HepG2 (cell line): Measurements from ENCODE around the gene MRPL34. TPM values are rescaled to one million over a fixed set of nuclear protein-coding genes. Genes with fewer than 3 reads are reported as not detected.

ENCODE experiments used
- KLF12 ChIP-seq: sonication (generic); formaldehyde crosslinking; IDR thresholded peaks from 2 replicates; pipeline ENCODE4 v1.4.0; 2020; ENCODE audit warnings: missing genetic modification reagents, borderline replicate concordance
- NPAS2 ChIP-seq: sonication (generic); formaldehyde crosslinking; IDR thresholded peaks from 2 replicates; pipeline ENCODE4 v1.8.0; 2022; ENCODE audit warnings: mild to moderate bottlenecking, missing genetic modification reagents, borderline replicate concordance
- PCBP1 ChIP-seq: fragments of 200-400 bp; formaldehyde crosslinking; IDR thresholded peaks from 2 replicates; pipeline ENCODE4 v1.6.1; 2017; ENCODE audit warnings: mild to moderate bottlenecking, low read depth, low read length, borderline replicate concordance
- PHF20 ChIP-seq: sonication (generic); formaldehyde crosslinking; IDR thresholded peaks from 2 replicates; pipeline ENCODE4 v1.5.0; 2020; ENCODE audit warnings: mild to moderate bottlenecking, missing genetic modification reagents
- RFX1 ChIP-seq: fragments of 450-650 bp; IDR thresholded peaks from 2 replicates; pipeline ENCODE4 v1.6.1; 2017
- SOX6 ChIP-seq, 2 experiments: fragments of 450-650 bp in 1 of 2; sonication (generic) in 1 of 2; formaldehyde crosslinking in 1 of 2; IDR thresholded peaks; 2 replicates each; pipeline versions ENCODE4 v1.4.0 to v1.6.1; 2017 to 2020; ENCODE audit warnings: antibody characterized with exemption in 1 of 2, mild to moderate bottlenecking in 1 of 2, missing genetic modification reagents in 1 of 2
- TARDBP ChIP-seq: sonication (generic); formaldehyde crosslinking; IDR thresholded peaks from 2 replicates; pipeline ENCODE4 v1.8.0; 2022; ENCODE audit warnings: mild to moderate bottlenecking, missing genetic modification reagents
- TFDP2 ChIP-seq: sonication (generic); formaldehyde crosslinking; IDR thresholded peaks from 2 replicates; pipeline ENCODE4 v1.4.0; 2020; ENCODE audit warnings: missing genetic modification reagents
- TIGD3 ChIP-seq: sonication (generic); formaldehyde crosslinking; IDR thresholded peaks from 2 replicates; pipeline ENCODE4 v1.5.1; 2020; ENCODE audit warnings: mild to moderate bottlenecking, missing genetic modification reagents, borderline replicate concordance
- ZBTB10 ChIP-seq: sonication (generic); formaldehyde crosslinking; IDR thresholded peaks from 2 replicates; pipeline ENCODE4 v1.4.0; 2020; ENCODE audit warnings: missing genetic modification reagents, borderline replicate concordance
- ZC3H4 ChIP-seq: sonication (generic); formaldehyde crosslinking; IDR thresholded peaks from 2 replicates; pipeline ENCODE4 v1.4.0; 2020; ENCODE audit warnings: missing genetic modification reagents, borderline replicate concordance
- ZSCAN9 ChIP-seq: IDR thresholded peaks from 2 replicates; pipeline ENCODE4 v1.6.1; 2016; ENCODE audit warnings: borderline replicate concordance
- polyA plus RNA-seq, 8 experiments: library from polyadenylated mRNA; depleted of rRNA in 3 of 8; stranded (reverse) in 7 of 8; unstranded in 1 of 8; fragments of >200 nt; fragmentation: Illumina TruSeq in 4 of 8; extraction: Trizol in 4 of 8; gene quantifications; 2 replicates each; pipeline versions ENCODE4 v1.2.1 to v1.2.3, GENCODE V29; 2011 to 2016; ENCODE audit warnings: low read depth in 4 of 8, missing spikeins in 1 of 8, mixed read lengths in 1 of 8; ENCODE audit not compliant: insufficient read depth in 1 of 8
- total RNA-seq, 5 experiments: library from RNA; depleted of rRNA; stranded (reverse); fragments of >200 nt; fragmentation: Illumina TruSeq; extraction: Trizol; gene quantifications; 2 replicates each; pipeline ENCODE4 v1.2.3, GENCODE V29; 2016; ENCODE audit warnings: low read depth in 1 of 5
- TF ChIP-seq, protein P1 (sequence below), 2 experiments: IDR thresholded peaks; 2 replicates each; pipeline ENCODE4 v1.6.1; 2011 to 2012; ENCODE audit warnings: low read length in 2 of 2, borderline replicate concordance in 1 of 2, low read depth in 1 of 2, mild to moderate bottlenecking in 1 of 2, moderate library complexity in 1 of 2
- TF ChIP-seq, protein P2 (sequence below): sonication (generic); formaldehyde crosslinking; IDR thresholded peaks from 2 replicates; pipeline ENCODE4 v1.5.0; 2020; ENCODE audit warnings: mild to moderate bottlenecking, missing genetic modification reagents
- TF ChIP-seq, protein P3 (sequence below): sonication (generic); formaldehyde crosslinking; IDR thresholded peaks from 2 replicates; pipeline ENCODE4 v1.4.0; 2020; ENCODE audit warnings: mild to moderate bottlenecking, missing genetic modification reagents

Gene MRPL34
- total and polyA plus RNA-seq, 2 of the 13 experiments (the other 11 are each of a cell fraction or from before 2014, with no cell fraction given): 74.0 to 77.3 TPM

GRCh38 chr19:17336872-17337674, 31.4 kb downstream of the MRPL34 start, which contains the start of gene GTPBP3 (continued):
- TF ChIP-seq, protein P1, sequence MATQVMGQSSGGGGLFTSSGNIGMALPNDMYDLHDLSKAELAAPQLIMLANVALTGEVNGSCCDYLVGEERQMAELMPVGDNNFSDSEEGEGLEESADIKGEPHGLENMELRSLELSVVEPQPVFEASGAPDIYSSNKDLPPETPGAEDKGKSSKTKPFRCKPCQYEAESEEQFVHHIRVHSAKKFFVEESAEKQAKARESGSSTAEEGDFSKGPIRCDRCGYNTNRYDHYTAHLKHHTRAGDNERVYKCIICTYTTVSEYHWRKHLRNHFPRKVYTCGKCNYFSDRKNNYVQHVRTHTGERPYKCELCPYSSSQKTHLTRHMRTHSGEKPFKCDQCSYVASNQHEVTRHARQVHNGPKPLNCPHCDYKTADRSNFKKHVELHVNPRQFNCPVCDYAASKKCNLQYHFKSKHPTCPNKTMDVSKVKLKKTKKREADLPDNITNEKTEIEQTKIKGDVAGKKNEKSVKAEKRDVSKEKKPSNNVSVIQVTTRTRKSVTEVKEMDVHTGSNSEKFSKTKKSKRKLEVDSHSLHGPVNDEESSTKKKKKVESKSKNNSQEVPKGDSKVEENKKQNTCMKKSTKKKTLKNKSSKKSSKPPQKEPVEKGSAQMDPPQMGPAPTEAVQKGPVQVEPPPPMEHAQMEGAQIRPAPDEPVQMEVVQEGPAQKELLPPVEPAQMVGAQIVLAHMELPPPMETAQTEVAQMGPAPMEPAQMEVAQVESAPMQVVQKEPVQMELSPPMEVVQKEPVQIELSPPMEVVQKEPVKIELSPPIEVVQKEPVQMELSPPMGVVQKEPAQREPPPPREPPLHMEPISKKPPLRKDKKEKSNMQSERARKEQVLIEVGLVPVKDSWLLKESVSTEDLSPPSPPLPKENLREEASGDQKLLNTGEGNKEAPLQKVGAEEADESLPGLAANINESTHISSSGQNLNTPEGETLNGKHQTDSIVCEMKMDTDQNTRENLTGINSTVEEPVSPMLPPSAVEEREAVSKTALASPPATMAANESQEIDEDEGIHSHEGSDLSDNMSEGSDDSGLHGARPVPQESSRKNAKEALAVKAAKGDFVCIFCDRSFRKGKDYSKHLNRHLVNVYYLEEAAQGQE (IDR thresholded peaks at IDR 0.05; ENCODE audit: borderline replicate concordance in 1 of 2, low read depth in 1 of 2, low read length in 2 of 2): no peak
- TF ChIP-seq ZSCAN9 (peak; percentile 64; the same call in 1 of the 2 replicates), SOX6 (IDR thresholded peaks at IDR 0.05) (no peak), SOX6 (CRISPR knock-in tag; IDR thresholded peaks at IDR 0.05) (peak; percentile 60), NPAS2 (CRISPR knock-in tag) (no peak), ZBTB10 (CRISPR knock-in tag) (no peak), PHF20 (CRISPR knock-in tag) (peak; percentile 80), TARDBP (CRISPR knock-in tag) (peak; percentile 70; the same call in 1 of the 2 replicates), TFDP2 (peak; percentile 97), PCBP1 (no peak), TIGD3 (CRISPR knock-in tag) (no peak), RFX1 (no peak; the same call in 1 of the 2 replicates), ZC3H4 (CRISPR knock-in tag) (no peak), KLF12 (peak; percentile 91; the same call in 1 of the 2 replicates)
- TF ChIP-seq, protein P2, sequence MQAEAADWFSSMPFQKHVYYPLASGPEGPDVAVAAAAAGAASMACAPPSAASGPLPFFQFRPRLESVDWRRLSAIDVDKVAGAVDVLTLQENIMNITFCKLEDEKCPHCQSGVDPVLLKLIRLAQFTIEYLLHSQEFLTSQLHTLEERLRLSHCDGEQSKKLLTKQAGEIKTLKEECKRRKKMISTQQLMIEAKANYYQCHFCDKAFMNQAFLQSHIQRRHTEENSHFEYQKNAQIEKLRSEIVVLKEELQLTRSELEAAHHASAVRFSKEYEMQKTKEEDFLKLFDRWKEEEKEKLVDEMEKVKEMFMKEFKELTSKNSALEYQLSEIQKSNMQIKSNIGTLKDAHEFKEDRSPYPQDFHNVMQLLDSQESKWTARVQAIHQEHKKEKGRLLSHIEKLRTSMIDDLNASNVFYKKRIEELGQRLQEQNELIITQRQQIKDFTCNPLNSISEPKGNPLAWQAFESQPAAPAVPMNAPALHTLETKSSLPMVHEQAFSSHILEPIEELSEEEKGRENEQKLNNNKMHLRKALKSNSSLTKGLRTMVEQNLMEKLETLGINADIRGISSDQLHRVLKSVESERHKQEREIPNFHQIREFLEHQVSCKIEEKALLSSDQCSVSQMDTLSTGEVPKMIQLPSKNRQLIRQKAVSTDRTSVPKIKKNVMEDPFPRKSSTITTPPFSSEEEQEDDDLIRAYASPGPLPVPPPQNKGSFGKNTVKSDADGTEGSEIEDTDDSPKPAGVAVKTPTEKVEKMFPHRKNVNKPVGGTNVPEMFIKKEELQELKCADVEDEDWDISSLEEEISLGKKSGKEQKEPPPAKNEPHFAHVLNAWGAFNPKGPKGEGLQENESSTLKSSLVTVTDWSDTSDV (CRISPR knock-in tag): no peak
- TF ChIP-seq, protein P3, sequence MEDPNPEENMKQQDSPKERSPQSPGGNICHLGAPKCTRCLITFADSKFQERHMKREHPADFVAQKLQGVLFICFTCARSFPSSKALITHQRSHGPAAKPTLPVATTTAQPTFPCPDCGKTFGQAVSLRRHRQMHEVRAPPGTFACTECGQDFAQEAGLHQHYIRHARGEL (CRISPR knock-in tag): 0 out of 2 replicates have a peak, but pooled peaks have one; percentile 21
